Breast epithelium (tissue), 4 donors: ENCODE results near the gene OTOG. TPM values are rescaled to one million over a fixed set of nuclear protein-coding genes. Genes with fewer than 3 reads are reported as not detected.

Experiments
- DNase-seq, 2 donors: peaks; one replicate each; pipeline ENCODE4 v3.0.0-alpha.2; 2019; ENCODE audit warnings: low spot score in 2 of 2
- H3K27ac ChIP-seq, 2 donors: fragments of 200-600 bp; sonication (generic) in 1 of 2; one replicate each; pipeline ENCODE4 v1.5.1; 2016 to 2019; ENCODE audit warnings: mild to moderate bottlenecking in 1 of 2
- H3K27me3 ChIP-seq, 2 donors: fragments of 200-600 bp; sonication (generic) in 1 of 2; one replicate each; pipeline versions ENCODE4 v1.5.1 to v1.6.0; 2017 to 2019; ENCODE audit warnings: control low read depth in 1 of 2, mild to moderate bottlenecking in 1 of 2
- H3K36me3 ChIP-seq: fragments of 200-600 bp; one replicate; pipeline ENCODE4 v1.5.1; 2019
- H3K4me1 ChIP-seq, 2 donors: fragments of 200-600 bp; sonication (generic); one replicate each; pipeline ENCODE4 v1.5.1; 2016 to 2019; ENCODE audit warnings: control low read depth in 1 of 2
- H3K4me3 ChIP-seq, 3 donors: fragments of 200-600 bp; sonication (generic); 1 replicate in 2 of 3; 2 replicates in 1 of 3; pipeline ENCODE4 v1.5.1; 2016 to 2019; ENCODE audit warnings: mild to moderate bottlenecking in 3 of 3, moderate library complexity in 2 of 3
- H3K9me3 ChIP-seq, 2 donors: fragments of 200-600 bp; sonication (generic) in 1 of 2; one replicate each; pipeline ENCODE4 v1.5.1; 2016 to 2019; ENCODE audit warnings: control low read depth in 1 of 2
- POLR2A ChIP-seq: fragments of 450-650 bp; IDR thresholded peaks from one replicate; pipeline ENCODE4 v1.6.1; 2016; ENCODE audit warnings: antibody characterized with exemption, mild to moderate bottlenecking, moderate library complexity
- POLR2AphosphoS5 ChIP-seq, 3 donors: sonication (generic); formaldehyde crosslinking; IDR thresholded peaks; one replicate each; pipeline ENCODE4 v1.6.1; 2017; ENCODE audit warnings: antibody characterized with exemption in 3 of 3
- intact Hi-C: fragments of 100-400 bp; cut with DNase I; formaldehyde crosslinking; loops from one replicate; pipeline ENCODE4 v1.15.1; 2023; ENCODE audit warnings: low total_unique reads
- total RNA-seq, 3 donors: library from RNA; depleted of rRNA; stranded (reverse); fragments of >200 nt; gene quantifications; one replicate each; pipeline ENCODE4 v1.1.0, GENCODE V29; 2016
- TF ChIP-seq, protein P1 (sequence below), 3 donors: fragments of 450-650 bp; IDR thresholded peaks; one replicate each; pipeline ENCODE4 v1.5.1; 2016 to 2017; ENCODE audit warnings: antibody characterized with exemption in 3 of 3, mild to moderate bottlenecking in 3 of 3, moderate library complexity in 3 of 3

The OTOG gene
- total RNA-seq, 3 donors from 2014 or later = not detected

DNA sequence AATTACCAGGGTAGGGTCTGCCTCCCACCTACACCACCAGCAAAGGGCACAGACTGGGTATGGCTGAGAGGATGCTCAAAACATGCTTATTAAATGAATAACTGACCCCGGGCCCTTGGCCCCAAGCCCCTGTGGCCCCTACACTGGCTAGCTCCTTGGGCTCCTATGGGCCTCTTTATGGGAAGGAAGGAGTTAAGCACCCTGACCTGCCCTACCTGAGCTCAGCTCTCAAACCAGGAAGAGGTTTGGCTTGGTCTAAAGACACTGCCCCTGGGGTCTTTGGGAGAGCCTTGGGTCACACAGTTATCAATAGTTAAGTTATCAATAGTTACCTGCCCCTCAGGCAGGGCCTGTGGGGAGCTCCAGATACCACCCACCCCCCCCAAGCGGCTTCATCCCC lies 4.0 kb upstream of the OTOG start:
- no peaks in the 10 kb centered on the region for H3K36me3 ChIP-seq
- H3K4me1 ChIP-seq = no peaks in the 10 kb centered on the region
- no peak overlapping the region for H3K27ac ChIP-seq
- DNase-seq = peak in 1 of 2 donors; percentile 43
- intact Hi-C loops = no loop called here
- H3K27me3 ChIP-seq = peaks cover 0 to 22% of the 10 kb centered on the region in 2 donors
- no peak overlapping the region for H3K4me3 ChIP-seq
- TF ChIP-seq POLR2AphosphoS5 (IDR thresholded peaks at IDR 0.05) (no peak), POLR2A (no peak)
- TF ChIP-seq, protein P1, sequence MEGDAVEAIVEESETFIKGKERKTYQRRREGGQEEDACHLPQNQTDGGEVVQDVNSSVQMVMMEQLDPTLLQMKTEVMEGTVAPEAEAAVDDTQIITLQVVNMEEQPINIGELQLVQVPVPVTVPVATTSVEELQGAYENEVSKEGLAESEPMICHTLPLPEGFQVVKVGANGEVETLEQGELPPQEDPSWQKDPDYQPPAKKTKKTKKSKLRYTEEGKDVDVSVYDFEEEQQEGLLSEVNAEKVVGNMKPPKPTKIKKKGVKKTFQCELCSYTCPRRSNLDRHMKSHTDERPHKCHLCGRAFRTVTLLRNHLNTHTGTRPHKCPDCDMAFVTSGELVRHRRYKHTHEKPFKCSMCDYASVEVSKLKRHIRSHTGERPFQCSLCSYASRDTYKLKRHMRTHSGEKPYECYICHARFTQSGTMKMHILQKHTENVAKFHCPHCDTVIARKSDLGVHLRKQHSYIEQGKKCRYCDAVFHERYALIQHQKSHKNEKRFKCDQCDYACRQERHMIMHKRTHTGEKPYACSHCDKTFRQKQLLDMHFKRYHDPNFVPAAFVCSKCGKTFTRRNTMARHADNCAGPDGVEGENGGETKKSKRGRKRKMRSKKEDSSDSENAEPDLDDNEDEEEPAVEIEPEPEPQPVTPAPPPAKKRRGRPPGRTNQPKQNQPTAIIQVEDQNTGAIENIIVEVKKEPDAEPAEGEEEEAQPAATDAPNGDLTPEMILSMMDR (IDR thresholded peaks at IDR 0.05) = no peak
- H3K9me3 ChIP-seq = no peaks in the 10 kb centered on the region

DNA sequence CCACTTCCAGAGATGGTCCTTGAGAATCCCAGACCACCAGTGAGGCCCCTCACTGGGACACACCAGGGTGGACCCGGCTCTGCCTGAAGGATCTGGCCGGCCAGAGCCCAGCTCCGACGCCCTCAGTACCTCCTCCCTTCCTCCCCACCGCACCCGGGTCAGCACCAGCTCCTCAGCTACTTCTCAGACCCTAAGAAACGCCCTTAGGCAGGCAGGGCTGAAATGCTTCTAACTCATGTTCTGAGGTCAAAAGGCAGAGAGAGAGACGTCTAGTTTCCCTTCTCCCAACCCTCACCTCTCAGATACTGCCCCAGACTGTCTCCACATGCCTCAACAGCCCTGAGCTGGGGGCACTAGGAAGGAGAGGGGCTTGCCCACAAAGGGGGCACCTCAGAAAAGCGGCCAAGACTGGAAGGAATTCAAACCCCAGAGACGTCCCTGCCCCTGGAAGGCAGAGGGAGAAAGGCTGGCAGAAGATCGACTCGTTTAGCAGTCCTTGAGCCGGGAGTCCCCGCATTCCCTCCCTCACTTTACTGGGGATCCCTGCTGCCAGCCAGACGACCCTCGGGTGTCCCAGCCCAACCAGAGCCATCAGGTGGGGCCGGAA lies 3.4 kb upstream of the OTOG start:
- no peaks in the 10 kb centered on the region for H3K36me3 ChIP-seq
- no peaks in the 10 kb centered on the region for H3K9me3 ChIP-seq
- H3K27ac ChIP-seq = no peak overlapping the region
- H3K4me3 ChIP-seq = peak overlapping the region in 2 of 3 donors; percentile 3 to 23
- intact Hi-C loops = no loop called here
- DNase-seq = no peak
- TF ChIP-seq POLR2AphosphoS5 (IDR thresholded peaks at IDR 0.05) (no peak), POLR2A (no peak)
- TF ChIP-seq, protein P1 (IDR thresholded peaks at IDR 0.05) = no peak
- H3K27me3 ChIP-seq = peaks cover 0 to 22% of the 10 kb centered on the region in 2 donors
- no peaks in the 10 kb centered on the region for H3K4me1 ChIP-seq

DNA sequence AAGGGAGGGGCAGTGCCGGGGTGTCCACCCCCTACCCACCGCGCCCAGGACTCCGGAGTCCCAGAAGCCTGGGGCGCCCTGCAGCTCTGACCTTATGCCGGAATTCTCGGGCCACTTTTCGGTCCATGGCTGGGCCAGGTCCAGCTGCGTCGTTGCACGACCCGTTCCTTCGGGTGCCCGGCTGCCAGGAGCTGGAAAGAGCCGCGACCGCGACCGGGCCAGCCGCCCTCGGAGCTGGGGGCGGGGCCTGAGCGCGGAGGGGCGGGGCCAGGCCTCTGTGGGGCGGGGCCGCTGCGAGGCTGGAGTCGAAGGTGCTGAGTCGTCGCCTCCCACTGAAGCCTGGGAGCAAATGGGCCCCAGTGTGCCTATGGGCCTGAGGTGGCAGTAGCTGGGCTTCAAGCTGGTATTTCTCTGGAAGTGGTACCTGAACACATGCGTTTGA lies 2.9 kb upstream of the OTOG start, which contains the start of gene USH1C:
Gene USH1C (minus strand): TSS at position 236 of the 442 bp plus-strand sequence. CDS start 109 bp downstream, at position 127.
- TF ChIP-seq POLR2AphosphoS5 (IDR thresholded peaks at IDR 0.05) (no peak), POLR2A (no peak)
- TF ChIP-seq, protein P1 (IDR thresholded peaks at IDR 0.05) = no peak
- intact Hi-C loops = no loop called here
- Histone ChIP-seq H3K27ac (no peak within 1 kb of the TSS), H3K27me3 (peaks cover 0 to 22% of the 10 kb centered on the region in 2 donors), H3K4me1 (no peaks in the 10 kb centered on the region), H3K36me3 (no peaks in the 10 kb centered on the region), H3K4me3 (peak within 1 kb of the TSS in 2 of 3 donors; percentile 3 to 23), H3K9me3 (no peaks in the 10 kb centered on the region)
- DNase-seq = peak in 1 of 2 donors; percentile 48

DNA sequence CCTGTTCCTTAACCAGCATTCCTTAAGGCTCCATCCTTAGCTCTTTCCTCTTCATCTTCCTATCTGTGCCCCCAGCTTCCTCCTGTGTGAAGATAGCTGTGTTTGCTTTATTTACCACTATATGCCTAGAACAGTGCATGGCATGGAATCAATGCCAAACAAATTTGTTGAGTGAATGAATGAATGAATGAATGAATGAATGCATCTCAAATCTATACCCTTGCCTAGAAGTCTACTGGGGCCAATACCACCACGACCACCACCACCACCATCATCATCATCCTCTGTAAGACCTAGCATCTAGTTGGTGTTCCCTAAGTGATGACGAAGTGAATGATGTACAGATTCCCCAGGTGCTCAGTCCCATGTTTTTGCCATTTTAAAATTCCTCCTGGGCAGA lies 819 bp upstream of the OTOG start:
- peaks cover 0 to 22% of the 10 kb centered on the region in 2 donors for H3K27me3 ChIP-seq
- no peaks in the 10 kb centered on the region for H3K9me3 ChIP-seq
- TF ChIP-seq POLR2AphosphoS5 (IDR thresholded peaks at IDR 0.05) (no peak), POLR2A (no peak)
- TF ChIP-seq, protein P1 (IDR thresholded peaks at IDR 0.05) = no peak
- no peak overlapping the region for H3K27ac ChIP-seq
- no peak overlapping the region for H3K4me3 ChIP-seq
- intact Hi-C loops = no loop called here
- no peaks in the 10 kb centered on the region for H3K4me1 ChIP-seq
- H3K36me3 ChIP-seq = no peaks in the 10 kb centered on the region
- no peak for DNase-seq

DNA sequence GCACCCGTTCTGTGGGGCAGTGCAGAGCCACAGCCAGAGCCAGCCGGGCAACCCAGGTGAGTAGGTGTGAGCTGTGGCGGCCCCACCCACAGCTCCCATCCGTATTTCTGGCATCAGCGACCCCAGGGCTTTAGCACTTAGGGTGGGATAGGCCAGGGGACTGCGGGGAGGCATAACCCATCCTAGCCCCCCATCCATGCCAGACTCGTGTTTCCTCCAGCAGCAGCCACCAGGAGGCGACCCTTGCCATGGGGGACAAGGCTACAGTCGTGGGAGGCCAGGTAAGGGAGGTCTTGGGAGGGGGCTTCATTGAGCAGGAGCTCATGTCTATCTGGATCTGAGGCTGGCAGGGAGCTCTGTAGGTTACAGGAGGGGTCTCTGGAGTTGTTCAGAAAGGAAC lies 873 bp downstream of the OTOG start:
- Histone ChIP-seq H3K36me3 (no peaks in the 10 kb centered on the region), H3K4me1 (no peaks in the 10 kb centered on the region), H3K27me3 (peaks cover 0 to 22% of the 10 kb centered on the region in 2 donors), H3K27ac (no peak overlapping the region), H3K9me3 (no peaks in the 10 kb centered on the region), H3K4me3 (no peak overlapping the region)
- DNase-seq = no peak
- intact Hi-C loops = no loop called here
- no peak for TF ChIP-seq POLR2AphosphoS5 (IDR thresholded peaks at IDR 0.05)
- TF ChIP-seq, protein P1 (IDR thresholded peaks at IDR 0.05) = no peak
- no peak for TF ChIP-seq POLR2A
